ENCODE measurements around the gene FBXL13.

FBXL13 gene

GRCh38 chr7:102953406-102953805 is 121.2 kb downstream of the FBXL13 start:
- Histone ChIP-seq H3K27ac (no peak overlapping the region), H3K4me3 (ENCODE audit: low read depth, low read length) (no peak overlapping the region), H3K27me3 (replicated peaks) (no peaks in the 10 kb centered on the region), H3K36me3 (replicated peaks) (no peaks in the 10 kb centered on the region)
- in situ Hi-C loops (cut with HindIII; ENCODE audit: low pct_ligation_motif_present, low sequenced_read_pairs): no loop called here
- TF ChIP-seq CTCF (IDR thresholded peaks at IDR 0.05; ENCODE audit: low read depth, low read length, missing control alignments): no peak
- DNase-seq: no peak

DNA sequence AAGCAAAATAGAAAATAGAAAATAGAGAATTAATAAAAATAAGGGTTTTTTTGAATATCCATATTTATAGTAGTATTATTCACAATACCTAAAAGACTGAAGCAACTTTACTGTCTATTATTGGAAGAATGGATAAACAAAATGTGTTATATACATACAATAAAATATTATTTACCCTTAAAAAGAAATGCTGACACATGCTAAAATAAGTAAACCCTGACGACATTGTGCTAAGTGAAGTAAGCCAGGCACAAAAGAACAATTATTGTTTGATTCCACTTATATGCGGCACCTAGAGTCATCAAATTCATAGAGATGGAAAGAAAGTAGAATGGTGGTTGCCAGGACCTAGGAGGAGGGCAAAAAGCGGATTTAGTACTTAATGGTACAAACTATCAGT is 122.8 kb downstream of the FBXL13 start:
- in situ Hi-C loops (cut with HindIII; ENCODE audit: low pct_ligation_motif_present, low sequenced_read_pairs): no loop called here
- no peak for DNase-seq
- no peaks in the 10 kb centered on the region for H3K27me3 ChIP-seq (replicated peaks)
- no peak overlapping the region for H3K4me3 ChIP-seq (ENCODE audit: low read depth, low read length)
- H3K36me3 ChIP-seq (replicated peaks): no peaks in the 10 kb centered on the region
- TF ChIP-seq CTCF (IDR thresholded peaks at IDR 0.05; ENCODE audit: low read depth, low read length, missing control alignments): no peak
- H3K27ac ChIP-seq: no peak overlapping the region

DNA sequence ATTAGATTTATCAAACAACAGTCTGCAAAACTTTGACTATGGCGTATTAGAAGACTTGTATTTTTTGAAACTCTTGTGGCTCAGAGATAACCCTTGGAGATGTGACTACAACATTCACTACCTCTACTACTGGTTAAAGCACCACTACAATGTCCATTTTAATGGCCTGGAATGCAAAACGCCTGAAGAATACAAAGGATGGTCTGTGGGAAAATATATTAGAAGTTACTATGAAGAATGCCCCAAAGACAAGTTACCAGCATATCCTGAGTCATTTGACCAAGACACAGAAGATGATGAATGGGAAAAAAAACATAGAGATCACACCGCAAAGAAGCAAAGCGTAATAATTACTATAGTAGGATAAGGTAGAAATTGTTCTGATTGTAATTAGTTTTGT is 130.4 kb downstream of the FBXL13 start:
- no peak for TF ChIP-seq CTCF (IDR thresholded peaks at IDR 0.05; ENCODE audit: low read depth, low read length, missing control alignments)
- in situ Hi-C loops (cut with HindIII; ENCODE audit: low pct_ligation_motif_present, low sequenced_read_pairs): no loop called here

GRCh38 chr7:102943423-102944169 is 131.0 kb downstream of the FBXL13 start:
- Histone ChIP-seq H3K36me3 (replicated peaks) (peaks cover 58% of the 10 kb centered on the region), H3K27ac (no peak overlapping the region), H3K27me3 (replicated peaks) (no peaks in the 10 kb centered on the region), H3K4me3 (ENCODE audit: low read depth, low read length) (no peak overlapping the region)
- TF ChIP-seq CTCF (IDR thresholded peaks at IDR 0.05; ENCODE audit: low read depth, low read length, missing control alignments): no peak
- DNase-seq: no peak
- in situ Hi-C loops (cut with HindIII; ENCODE audit: low pct_ligation_motif_present, low sequenced_read_pairs): no loop called here

More for the DNA sequence above, 130.4 kb downstream of the FBXL13 start:
- Histone ChIP-seq H3K36me3 (replicated peaks) (peaks cover 53% of the 10 kb centered on the region), H3K4me3 (ENCODE audit: low read depth, low read length) (no peak overlapping the region), H3K27ac (no peak overlapping the region), H3K27me3 (replicated peaks) (no peaks in the 10 kb centered on the region)
- no peak for DNase-seq

GRCh38 chr7:102942868-102943267 is 131.7 kb downstream of the FBXL13 start:
- no peaks in the 10 kb centered on the region for H3K27me3 ChIP-seq (replicated peaks)
- peaks cover 58% of the 10 kb centered on the region for H3K36me3 ChIP-seq (replicated peaks)
- no peak for TF ChIP-seq CTCF (IDR thresholded peaks at IDR 0.05; ENCODE audit: low read depth, low read length, missing control alignments)
- no peak overlapping the region for H3K27ac ChIP-seq
- no peak for DNase-seq
- in situ Hi-C loops (cut with HindIII; ENCODE audit: low pct_ligation_motif_present, low sequenced_read_pairs): no loop called here
- no peak overlapping the region for H3K4me3 ChIP-seq (ENCODE audit: low read depth, low read length)

Data from brain microvascular endothelial cell (primary cell).